Endothelial cell of umbilical vein (primary cell): ENCODE measurements around the gene POMP. TPM values are rescaled to one million over a fixed set of nuclear protein-coding genes. Genes with fewer than 3 reads are reported as not detected.

Source experiments
- BruUV-seq: library from RNA; stranded (reverse); fragments of 400-500 nt; replicated peaks from 2 replicates; lab custom pipeline; 2021; lab: Mats Ljungman, UMichigan
- CTCF ChIA-PET: fragments of 300-600, 350-600 bp; sonication (Branson Sonifier 250); formaldehyde crosslinking; loops from one replicate; lab custom pipeline; 2021; ENCODE audit warnings: antibody characterized with exemption, inconsistent platforms; lab: Charles Lee
- POLR2A ChIA-PET: fragments of 300-600, 350-600 bp; sonication (Branson Sonifier 250); formaldehyde crosslinking; loops from one replicate; lab custom pipeline; 2021; ENCODE audit warnings: antibody characterized with exemption, inconsistent platforms; lab: Charles Lee
- DNase-seq: peaks from one replicate; pipeline ENCODE4 v3.0.0-alpha.2; 2011; ENCODE audit warnings: low read depth, low spot score
- FAIRE-seq: peaks from 2 replicates; lab custom pipeline; 2011; peaks lifted over from hg19 to GRCh38; lab: Jason Lieb, UNC
- H2AFZ ChIP-seq: 2 replicates; pipeline ENCODE4 v1.6.0; 2012; ENCODE audit warnings: low read depth, low read length, control low read depth, inconsistent platforms
- H3K27ac ChIP-seq: 2 replicates; pipeline ENCODE4 v1.5.1; 2011; ENCODE audit warnings: low read depth, mild to moderate bottlenecking, control low read depth, low read length, moderate library complexity; ENCODE audit not compliant: insufficient read depth
- H3K27me3 ChIP-seq, 2 experiments: 2 replicates each; pipeline versions ENCODE4 v1.6.0 to v1.6.1; 2011; ENCODE audit warnings: low read length in 2 of 2, mixed read lengths in 1 of 2; ENCODE audit not compliant: control insufficient read depth in 2 of 2, insufficient read depth in 2 of 2
- H3K36me3 ChIP-seq, 2 experiments: 2 replicates in 1 of 2; 3 replicates in 1 of 2; pipeline ENCODE4 v1.5.1; 2011; ENCODE audit warnings: low read length in 2 of 2, mild to moderate bottlenecking in 1 of 2, moderate library complexity in 1 of 2; ENCODE audit not compliant: control insufficient read depth in 2 of 2, insufficient read depth in 2 of 2; ENCODE audit errors: extremely low read depth in 1 of 2
- H3K4me1 ChIP-seq: 3 replicates; pipeline ENCODE4 v1.5.1; 2011; ENCODE audit warnings: mild to moderate bottlenecking, low read length; ENCODE audit not compliant: control insufficient read depth, insufficient read depth; ENCODE audit errors: extremely low read depth
- H3K4me2 ChIP-seq: 2 replicates; pipeline ENCODE4 v1.6.1; 2011; ENCODE audit warnings: low read length, control low read depth, mixed read lengths; ENCODE audit not compliant: insufficient read depth
- H3K4me3 ChIP-seq, 3 experiments: fragments of 200-600 bp in 1 of 3; sonication (generic), shearing (Covaris generic) in 1 of 3; replicated peaks in 1 of 3; 2 replicates each; pipeline ENCODE4 v1.5.1; 2011 to 2016; ENCODE audit warnings: control low read depth in 3 of 3, low read length in 3 of 3, mild to moderate bottlenecking in 2 of 3, inconsistent platforms in 1 of 3, low read depth in 1 of 3, moderate library complexity in 1 of 3; ENCODE audit not compliant: insufficient read depth in 1 of 3
- H3K79me2 ChIP-seq: 2 replicates; pipeline ENCODE4 v1.6.0; 2012; ENCODE audit warnings: low read length, inconsistent platforms; ENCODE audit not compliant: control insufficient read depth, insufficient read depth
- H3K9ac ChIP-seq: replicated peaks from 2 replicates; pipeline ENCODE3; 2011; ENCODE audit warnings: low read length, control low read depth; ENCODE audit not compliant: insufficient read depth; ENCODE audit errors: extremely low read depth
- H3K9me1 ChIP-seq: replicated peaks from 3 replicates; pipeline ENCODE4 v1.6.0; 2011; ENCODE audit warnings: mild to moderate bottlenecking, low read length; ENCODE audit not compliant: control insufficient read depth, insufficient read depth; ENCODE audit errors: extremely low read depth
- H3K9me3 ChIP-seq: replicated peaks from 2 replicates; pipeline ENCODE4 v1.5.1; 2012; ENCODE audit warnings: low read length, inconsistent platforms; ENCODE audit not compliant: control insufficient read depth, insufficient read depth
- H4K20me1 ChIP-seq: replicated peaks from 2 replicates; pipeline ENCODE3; 2011; ENCODE audit warnings: mild to moderate bottlenecking, low read length; ENCODE audit not compliant: control insufficient read depth, insufficient read depth; ENCODE audit errors: extremely low read depth
- EZH2 ChIP-seq: IDR thresholded peaks from 2 replicates; pipeline ENCODE4 v1.6.1; 2012; ENCODE audit warnings: borderline replicate concordance, low read depth, mild to moderate bottlenecking, moderate library complexity, low read length, inconsistent platforms; ENCODE audit not compliant: severe bottlenecking
- FOS ChIP-seq: IDR thresholded peaks from 2 replicates; pipeline ENCODE4 v1.6.1; 2011; ENCODE audit warnings: mild to moderate bottlenecking, low read length, moderate library complexity, borderline replicate concordance; ENCODE audit not compliant: insufficient read depth
- GATA2 ChIP-seq: IDR thresholded peaks from 2 replicates; pipeline ENCODE4 v1.7.0; 2011; ENCODE audit warnings: low read depth, mild to moderate bottlenecking, moderate library complexity, mixed read lengths, low read length; ENCODE audit not compliant: insufficient read length, insufficient read depth
- JUN ChIP-seq: IDR thresholded peaks from 2 replicates; pipeline ENCODE4 v1.6.1; 2011; ENCODE audit warnings: borderline replicate concordance, low read depth; ENCODE audit not compliant: insufficient read length, insufficient read depth
- MYC ChIP-seq: IDR thresholded peaks from one replicate; pipeline ENCODE4 v1.6.1; 2011; ENCODE audit warnings: mild to moderate bottlenecking, low read depth, low read length
- POLR2A ChIP-seq: IDR thresholded peaks from 2 replicates; pipeline ENCODE4 v1.6.1; 2012; ENCODE audit warnings: low read depth, mild to moderate bottlenecking, control low read depth, low read length
- POLR2AphosphoS5 ChIP-seq: IDR thresholded peaks from 2 replicates; pipeline ENCODE4 v1.6.1; 2012; ENCODE audit warnings: low read depth, mild to moderate bottlenecking, control low read depth, low read length, moderate library complexity; ENCODE audit not compliant: insufficient read depth
- dilution Hi-C: fragments of 300-500 bp; cut with MboI; formaldehyde crosslinking; loops from one replicate; pipeline ENCODE4 v1.15.0; 2019; ENCODE audit warnings: low sequenced_read_pairs; ENCODE audit not compliant: extremely low pct_ligation_motif_present
- intact Hi-C: fragments of 100-400 bp; cut with micrococcal nuclease; formaldehyde crosslinking; loops from one replicate; pipeline ENCODE4 v1.10.0; 2022
- polyA plus RNA-seq, 4 experiments: library from polyadenylated mRNA; depleted of rRNA in 3 of 4; stranded (reverse) in 3 of 4; unstranded in 1 of 4; fragments of >200 nt; gene quantifications; 2 replicates each; pipeline versions ENCODE4 v1.2.1 to v1.2.3, GENCODE V29; 2011 to 2012; ENCODE audit warnings: missing spikeins in 1 of 4
- total RNA-seq: library from RNA; stranded (reverse); gene quantifications from 2 replicates; pipeline ENCODE4 v1.2.3, GENCODE V29; 2021
- TF ChIP-seq, protein P1 (sequence below), 2 donors: IDR thresholded peaks; 1 replicate in 1 of 2; 2 replicates in 1 of 2; pipeline ENCODE4 v1.5.1; 2011; ENCODE audit warnings: low read length in 2 of 2, mild to moderate bottlenecking in 2 of 2, moderate library complexity in 2 of 2, control low read depth in 1 of 2, inconsistent platforms in 1 of 2, low read depth in 1 of 2; ENCODE audit not compliant: insufficient read depth in 1 of 2; ENCODE audit errors: extremely low read depth in 1 of 2
- TF ChIP-seq, protein P2 (sequence below): IDR thresholded peaks from 2 replicates; pipeline ENCODE4 v1.6.1; 2011; ENCODE audit not compliant: insufficient read depth, insufficient read length

The POMP gene
- total and polyA plus RNA-seq, 2 donors (not counting 3 experiments of a cell fraction or from before 2014, with no cell fraction given): 27.0 to 88.9 TPM

DNA sequence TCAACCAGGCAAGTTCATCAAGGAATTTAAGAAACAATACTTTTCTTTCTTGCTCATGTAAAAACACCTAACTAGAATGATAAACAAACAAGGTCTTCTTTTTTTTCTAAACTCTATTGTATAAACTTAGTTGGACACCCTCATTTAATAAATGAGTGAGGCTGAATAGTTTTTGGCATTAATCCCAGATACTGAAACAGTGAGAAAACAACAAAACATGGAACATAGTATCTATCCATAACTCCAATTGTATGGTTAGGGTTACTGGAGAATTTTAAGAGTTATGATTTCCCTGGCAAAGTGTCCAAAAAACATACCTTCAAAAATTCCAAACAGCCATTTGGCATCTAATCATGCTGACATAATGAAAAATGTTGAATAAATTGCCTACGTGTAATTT is 5.8 kb upstream of the POMP start:
- Histone ChIP-seq H3K9ac (no peak overlapping the region), H3K79me2 (peaks cover 3% of the 10 kb centered on the region), H3K4me2 (no peak overlapping the region), H3K9me1 (no peaks in the 10 kb centered on the region), H4K20me1 (no peaks in the 10 kb centered on the region), H3K4me3 (no peak overlapping the region), H3K4me1 (peaks cover 3% of the 10 kb centered on the region), H3K9me3 (no peaks in the 10 kb centered on the region), H3K36me3 (no peaks in the 10 kb centered on the region), H3K27me3 (no peaks in the 10 kb centered on the region), H3K27ac (no peak overlapping the region), H2AFZ (no peak overlapping the region)
- ChIA-PET CTCF (no interaction called here), POLR2A (no interaction called here)
- dilution Hi-C loops (no loop called here), intact Hi-C loops (no loop called here)
- FAIRE-seq: peak; percentile 63
- BruUV-seq: no TSS peak
- TF ChIP-seq GATA2 (no peak), POLR2A (no peak), POLR2AphosphoS5 (no peak)
- TF ChIP-seq, protein P1, sequence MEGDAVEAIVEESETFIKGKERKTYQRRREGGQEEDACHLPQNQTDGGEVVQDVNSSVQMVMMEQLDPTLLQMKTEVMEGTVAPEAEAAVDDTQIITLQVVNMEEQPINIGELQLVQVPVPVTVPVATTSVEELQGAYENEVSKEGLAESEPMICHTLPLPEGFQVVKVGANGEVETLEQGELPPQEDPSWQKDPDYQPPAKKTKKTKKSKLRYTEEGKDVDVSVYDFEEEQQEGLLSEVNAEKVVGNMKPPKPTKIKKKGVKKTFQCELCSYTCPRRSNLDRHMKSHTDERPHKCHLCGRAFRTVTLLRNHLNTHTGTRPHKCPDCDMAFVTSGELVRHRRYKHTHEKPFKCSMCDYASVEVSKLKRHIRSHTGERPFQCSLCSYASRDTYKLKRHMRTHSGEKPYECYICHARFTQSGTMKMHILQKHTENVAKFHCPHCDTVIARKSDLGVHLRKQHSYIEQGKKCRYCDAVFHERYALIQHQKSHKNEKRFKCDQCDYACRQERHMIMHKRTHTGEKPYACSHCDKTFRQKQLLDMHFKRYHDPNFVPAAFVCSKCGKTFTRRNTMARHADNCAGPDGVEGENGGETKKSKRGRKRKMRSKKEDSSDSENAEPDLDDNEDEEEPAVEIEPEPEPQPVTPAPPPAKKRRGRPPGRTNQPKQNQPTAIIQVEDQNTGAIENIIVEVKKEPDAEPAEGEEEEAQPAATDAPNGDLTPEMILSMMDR (IDR thresholded peaks at IDR 0.05; ENCODE audit: extremely low read depth in 1 of 2, insufficient read depth in 1 of 2, low read depth in 1 of 2, low read length in 2 of 2): no peak
- DNase-seq: peak; percentile 43

DNA sequence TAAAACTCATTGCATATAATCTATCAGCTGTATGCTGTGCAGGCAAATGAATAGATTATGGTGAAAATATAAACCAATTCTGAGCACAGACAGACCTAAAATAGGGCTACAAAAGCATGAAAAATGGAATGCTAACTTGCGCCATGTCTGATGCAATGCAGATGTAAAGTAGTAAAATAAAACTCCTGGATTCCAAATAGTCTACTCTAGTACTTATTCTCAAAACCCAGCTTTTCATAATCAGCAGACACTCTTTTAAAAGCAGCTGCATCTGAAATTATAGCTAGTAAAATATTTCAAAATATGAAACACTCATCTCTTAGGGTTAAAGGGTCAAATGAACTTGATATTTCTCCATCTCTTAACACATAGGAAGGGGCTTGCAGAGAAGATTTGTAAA is 4.7 kb upstream of the POMP start:
- POLR2A ChIA-PET: no interaction called here

More for the DNA sequence above, 4.7 kb upstream of the POMP start:
- peaks cover 5% of the 10 kb centered on the region for H3K79me2 ChIP-seq
- H4K20me1 ChIP-seq: no peaks in the 10 kb centered on the region
- TF ChIP-seq GATA2 (no peak), MYC (no peak), EZH2 (no peak), FOS (no peak), JUN (no peak), POLR2AphosphoS5 (no peak), POLR2A (no peak)
- TF ChIP-seq, protein P2, sequence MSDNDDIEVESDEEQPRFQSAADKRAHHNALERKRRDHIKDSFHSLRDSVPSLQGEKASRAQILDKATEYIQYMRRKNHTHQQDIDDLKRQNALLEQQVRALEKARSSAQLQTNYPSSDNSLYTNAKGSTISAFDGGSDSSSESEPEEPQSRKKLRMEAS: no peak
- TF ChIP-seq, protein P1 (IDR thresholded peaks at IDR 0.05; ENCODE audit: extremely low read depth in 1 of 2, insufficient read depth in 1 of 2, low read depth in 1 of 2, low read length in 2 of 2): no peak
- H3K36me3 ChIP-seq: no peaks in the 10 kb centered on the region
- no peak for FAIRE-seq
- no peak overlapping the region for H3K4me3 ChIP-seq
- no peaks in the 10 kb centered on the region for H3K9me3 ChIP-seq
- no peak for DNase-seq
- intact Hi-C loops: no loop called here
- H3K4me1 ChIP-seq: peaks cover 3% of the 10 kb centered on the region
- dilution Hi-C loops: no loop called here
- no peak overlapping the region for H3K27ac ChIP-seq
- H2AFZ ChIP-seq: no peak overlapping the region
- no peaks in the 10 kb centered on the region for H3K9me1 ChIP-seq
- BruUV-seq: no TSS peak
- no peak overlapping the region for H3K9ac ChIP-seq
- H3K4me2 ChIP-seq: no peak overlapping the region
- CTCF ChIA-PET: interaction anchor here (1.2 kb wide), 1 partner anchor 142 kb away, joined by 3 read pairs; no protein-coding TSS in a partner anchor
- H3K27me3 ChIP-seq: no peaks in the 10 kb centered on the region
